ENCODE results near the gene POLR2A. TPM values are rescaled to one million over a fixed set of nuclear protein-coding genes. Genes with fewer than 3 reads are reported as not detected.

The POLR2A gene
- total and polyA plus RNA-seq, 2 of the 4 experiments (the other 2 are of a cell fraction), result 54.0 to 56.6 TPM

- Histone ChIP-seq H3K14ac (replicated peaks; ENCODE audit: low read depth, low read length) (no peak overlapping the region), H4K20me1 (ENCODE audit: insufficient read depth, low read length) (no peaks in the 10 kb centered on the region), H2BK20ac (ENCODE audit: low read depth, low read length) (no peak overlapping the region), H3K4me3 (ENCODE audit: insufficient read depth, low read depth, low read length) (no peak overlapping the region), H3K4me1 (ENCODE audit: control insufficient read depth, insufficient read depth, low read length) (peaks cover 17% of the 10 kb centered on the region), H4K8ac (ENCODE audit: low read depth in 2 of 2, low read length in 2 of 2) (no peak overlapping the region), H2AK9ac (replicated peaks; ENCODE audit: low read depth, low read length, poor library complexity) (no peak overlapping the region), H3K27ac (ENCODE audit: insufficient read depth, low read length) (no peak overlapping the region), H2BK120ac (ENCODE audit: low read depth, low read length) (no peak overlapping the region), H4K5ac (ENCODE audit: low read depth, low read length) (no peak overlapping the region), H4K91ac (ENCODE audit: insufficient read depth, low read depth, low read length) (no peak overlapping the region), H3K79me1 (ENCODE audit: low read depth in 1 of 2, low read length in 2 of 2) (no peaks in the 10 kb centered on the region), H2BK5ac (ENCODE audit: low read depth, low read length, poor library complexity, severe bottlenecking) (no peak overlapping the region), H3K23ac (ENCODE audit: low read depth, low read length) (no peak overlapping the region), H3K4me2 (ENCODE audit: low read depth, low read length) (no peak overlapping the region), H2AK5ac (ENCODE audit: low read depth, low read length) (no peak overlapping the region), H3K9me1 (ENCODE audit: insufficient read depth, low read length) (0 out of 2 replicates have a peak, but pooled peaks cover 8% of the 10 kb centered on the region), H2BK15ac (ENCODE audit: low read depth, low read length) (no peak overlapping the region), H2AFZ (replicated peaks; ENCODE audit: low read length, poor library complexity) (no peak overlapping the region), H3K56ac (ENCODE audit: extremely low read depth, insufficient read depth, low read length) (no peak overlapping the region), H3K18ac (ENCODE audit: low read depth, low read length) (no peak overlapping the region), H3K9ac (ENCODE audit: low read depth, low read length) (no peak overlapping the region), H3K36me3 (ENCODE audit: control insufficient read depth, insufficient read depth, low read length) (no peaks in the 10 kb centered on the region), H3K27me3 (ENCODE audit: control insufficient read depth, insufficient read depth, low read length) (peaks cover 27% of the 10 kb centered on the region), H3K4ac (ENCODE audit: low read depth, low read length) (no peak overlapping the region), H3K9me3 (ENCODE audit: control insufficient read depth, insufficient read depth, low read length) (no peaks in the 10 kb centered on the region)
- TF ChIP-seq RAD21 (IDR thresholded peaks at IDR 0.05; ENCODE audit: low read length) (no peak), RFX5 (IDR thresholded peaks at IDR 0.05; ENCODE audit: low read depth, low read length) (no peak), FOS (IDR thresholded peaks at IDR 0.05; ENCODE audit: low read depth, low read length) (no peak), SMC3 (IDR thresholded peaks at IDR 0.05; ENCODE audit: low read depth, low read length) (no peak), POLR2A (IDR thresholded peaks at IDR 0.05; ENCODE audit: low read depth, low read length) (no peak), MXI1 (IDR thresholded peaks at IDR 0.05; ENCODE audit: borderline replicate concordance, low read depth, low read length) (no peak), MAZ (IDR thresholded peaks at IDR 0.05; ENCODE audit: borderline replicate concordance, low read depth, low read length) (no peak), NFE2L2 (IDR thresholded peaks at IDR 0.05; ENCODE audit: low read depth, low read length) (no peak), CEBPB (IDR thresholded peaks at IDR 0.05; ENCODE audit: low read depth, low read length) (no peak)
- TF ChIP-seq, protein P1, sequence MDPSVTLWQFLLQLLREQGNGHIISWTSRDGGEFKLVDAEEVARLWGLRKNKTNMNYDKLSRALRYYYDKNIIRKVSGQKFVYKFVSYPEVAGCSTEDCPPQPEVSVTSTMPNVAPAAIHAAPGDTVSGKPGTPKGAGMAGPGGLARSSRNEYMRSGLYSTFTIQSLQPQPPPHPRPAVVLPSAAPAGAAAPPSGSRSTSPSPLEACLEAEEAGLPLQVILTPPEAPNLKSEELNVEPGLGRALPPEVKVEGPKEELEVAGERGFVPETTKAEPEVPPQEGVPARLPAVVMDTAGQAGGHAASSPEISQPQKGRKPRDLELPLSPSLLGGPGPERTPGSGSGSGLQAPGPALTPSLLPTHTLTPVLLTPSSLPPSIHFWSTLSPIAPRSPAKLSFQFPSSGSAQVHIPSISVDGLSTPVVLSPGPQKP (IDR thresholded peaks at IDR 0.05; ENCODE audit: borderline replicate concordance, low read depth, low read length), result no peak
- WGBS, 2 experiments (ENCODE audit: extremely low coverage in 2 of 2, insufficient read length in 1 of 2), result no CpG with 5 or more reads among the region's 7 CpGs
- intact Hi-C loops (cut with micrococcal nuclease), result no loop called here
- dilution Hi-C loops (cut with HindIII; ENCODE audit: low sequenced_read_pairs, unreplicated experiment), result no loop called here
- ATAC-seq (ENCODE audit: low read depth), result no peak
- ChIA-PET POLR2A (ENCODE audit: unreplicated experiment) (no interaction called here), CTCF (no interaction called here)
- in situ Hi-C loops (cut with MboI; ENCODE audit: low sequenced_read_pairs), result no loop called here
- no TSS peak for BruUV-seq (replicated peaks)
- DNase-seq, result no peak
Measured at GRCh38 chr17:7448461-7448860, 35.7 kb upstream of the POLR2A start.
